Vagina (tissue), 2 donors: Measurements from ENCODE around the gene PXDN. TPM values are rescaled to one million over a fixed set of nuclear protein-coding genes. Genes with fewer than 3 reads are reported as not detected.

Source experiments
- DNase-seq, 2 donors: peaks; one replicate each; pipeline ENCODE4 v3.0.0-alpha.2; 2017; ENCODE audit errors: extremely low spot score in 2 of 2
- H3K27ac ChIP-seq: fragments of 200-600 bp; sonication (generic); one replicate; pipeline ENCODE4 v1.5.1; 2019
- H3K27me3 ChIP-seq: fragments of 200-600 bp; sonication (generic); one replicate; pipeline ENCODE4 v1.5.1; 2019
- H3K36me3 ChIP-seq, 2 donors: fragments of 200-600 bp; sonication (generic); one replicate each; pipeline ENCODE4 v1.5.1; 2017 to 2019
- H3K4me1 ChIP-seq: fragments of 200-600 bp; sonication (generic); one replicate; pipeline ENCODE4 v1.5.1; 2019
- H3K4me3 ChIP-seq, 2 donors: fragments of 200-600 bp; sonication (generic); 1 replicate in 1 of 2; 2 replicates in 1 of 2; pipeline ENCODE4 v1.5.1; 2016 to 2019
- H3K9me3 ChIP-seq: fragments of 200-600 bp; sonication (generic); one replicate; pipeline ENCODE4 v1.5.1; 2019
- CTCF ChIP-seq, 3 experiments: fragments of 450-650 bp in 2 of 3; fragments of 200-600 bp in 1 of 3; sonication (generic) in 1 of 3; IDR thresholded peaks; one replicate each; pipeline ENCODE4 v1.5.1; 2017 to 2019; ENCODE audit warnings: antibody characterized with exemption in 3 of 3, mild to moderate bottlenecking in 2 of 3, moderate library complexity in 2 of 3
- POLR2A ChIP-seq, 2 donors: fragments of 450-650 bp; IDR thresholded peaks; one replicate each; pipeline ENCODE4 v1.6.1; 2017; ENCODE audit warnings: antibody characterized with exemption in 2 of 2, mild to moderate bottlenecking in 2 of 2, moderate library complexity in 2 of 2
- POLR2AphosphoS5 ChIP-seq, 2 donors: sonication (generic); formaldehyde crosslinking; IDR thresholded peaks; one replicate each; pipeline ENCODE4 v1.9.0; 2017; ENCODE audit warnings: antibody characterized with exemption in 2 of 2, mild to moderate bottlenecking in 2 of 2, low read depth in 1 of 2; ENCODE audit not compliant: insufficient read depth in 1 of 2
- intact Hi-C: fragments of 100-400 bp; cut with DNase I; formaldehyde crosslinking; loops from one replicate; pipeline ENCODE4 v1.15.1; 2023
- total RNA-seq: library from RNA; depleted of rRNA; stranded (reverse); fragments of >200 nt; gene quantifications from one replicate; pipeline ENCODE4 v1.2.3, GENCODE V29; 2016

PXDN gene
- total RNA-seq, 1 donor from 2014 or later, result 33.6 TPM

GRCh38 chr2:1750933-1751766, 6.8 kb upstream of the PXDN start:
- TF ChIP-seq CTCF (IDR thresholded peaks at IDR 0.05) (peak; percentile 62 to 74 (median 72)), POLR2AphosphoS5 (IDR thresholded peaks at IDR 0.05; ENCODE audit: insufficient read depth in 1 of 2, low read depth in 1 of 2) (no peak)
- intact Hi-C loops, result loop anchor here (10.0 kb wide), 1 partner anchor 64 kb away; no protein-coding TSS in a partner anchor
- no peaks in the 10 kb centered on the region for H3K36me3 ChIP-seq
- no peak overlapping the region for H3K4me3 ChIP-seq
- H3K27ac ChIP-seq, result no peak overlapping the region
- DNase-seq, result no peak
- no peaks in the 10 kb centered on the region for H3K27me3 ChIP-seq
- H3K9me3 ChIP-seq, result no peaks in the 10 kb centered on the region
- H3K4me1 ChIP-seq, result peaks cover 6% of the 10 kb centered on the region

GRCh38 chr2:1750270-1750932, 6.1 kb upstream of the PXDN start:
- no peak for DNase-seq
- Histone ChIP-seq H3K4me3 (no peak overlapping the region), H3K9me3 (no peaks in the 10 kb centered on the region), H3K27ac (no peak overlapping the region), H3K36me3 (no peaks in the 10 kb centered on the region), H3K27me3 (no peaks in the 10 kb centered on the region), H3K4me1 (peaks cover 4% of the 10 kb centered on the region)
- TF ChIP-seq CTCF (IDR thresholded peaks at IDR 0.05), result no peak
- TF ChIP-seq POLR2A (IDR thresholded peaks at IDR 0.05), result no peak
- TF ChIP-seq POLR2AphosphoS5 (IDR thresholded peaks at IDR 0.05; ENCODE audit: insufficient read depth in 1 of 2, low read depth in 1 of 2), result no peak
- intact Hi-C loops, result loop anchor here (10.0 kb wide), 1 partner anchor 64 kb away; no protein-coding TSS in a partner anchor

GRCh38 chr2:1749489-1750119, 5.3 kb upstream of the PXDN start:
- intact Hi-C loops, result loop anchor here (5.0 to 10.0 kb wide), 2 partner anchors 65 to 157 kb away; no protein-coding TSS in a partner anchor
- Histone ChIP-seq H3K36me3 (no peaks in the 10 kb centered on the region), H3K9me3 (no peaks in the 10 kb centered on the region), H3K27ac (no peak overlapping the region), H3K27me3 (no peaks in the 10 kb centered on the region), H3K4me1 (peaks cover 10% of the 10 kb centered on the region), H3K4me3 (no peak overlapping the region)
- no peak for TF ChIP-seq POLR2A (IDR thresholded peaks at IDR 0.05)
- TF ChIP-seq POLR2AphosphoS5 (IDR thresholded peaks at IDR 0.05; ENCODE audit: insufficient read depth in 1 of 2, low read depth in 1 of 2), result no peak
- TF ChIP-seq CTCF (IDR thresholded peaks at IDR 0.05), result no peak
- DNase-seq, result no peak

GRCh38 chr2:1748741-1749488, 4.6 kb upstream of the PXDN start:
- TF ChIP-seq CTCF (IDR thresholded peaks at IDR 0.05) (no peak), POLR2A (IDR thresholded peaks at IDR 0.05) (no peak), POLR2AphosphoS5 (IDR thresholded peaks at IDR 0.05; ENCODE audit: insufficient read depth in 1 of 2, low read depth in 1 of 2) (no peak)
- H3K36me3 ChIP-seq, result no peaks in the 10 kb centered on the region
- no peak for DNase-seq
- no peak overlapping the region for H3K27ac ChIP-seq
- intact Hi-C loops, result loop anchor here (5.0 kb wide), 1 partner anchor 157 kb away; no protein-coding TSS in a partner anchor
- H3K9me3 ChIP-seq, result no peaks in the 10 kb centered on the region
- peaks cover 10% of the 10 kb centered on the region for H3K4me1 ChIP-seq
- H3K27me3 ChIP-seq, result no peaks in the 10 kb centered on the region
- no peak overlapping the region for H3K4me3 ChIP-seq
